Effector CD4-positive, alpha-beta T cell (primary cell): Measurements from ENCODE around the gene SOS1.
"Not testable (repeated sequence)": the region's sequence is repeated elsewhere in the genome, so short reads cannot be mapped to it uniquely, and the experiment has no call there.

Experiments used
- DNase-seq: peaks from one replicate; pipeline ENCODE4 v3.0.0-alpha.2; 2020

Gene SOS1

GRCh38 chr2:39099310-39099869, 21.5 kb downstream of the SOS1 start:
- no peak for DNase-seq

- DNase-seq: no peak
Observed at GRCh38 chr2:39095624-39096023, 25.2 kb downstream of the SOS1 start.

- DNase-seq: no peak
Observed at GRCh38 chr2:39094717-39095363, 26.0 kb downstream of the SOS1 start.

GRCh38 chr2:39093218-39093898, 27.5 kb downstream of the SOS1 start:
- DNase-seq: no peak

GRCh38 chr2:39091543-39091942, 29.3 kb downstream of the SOS1 start:
- DNase-seq: no peak

- DNase-seq: no peak
Observed at GRCh38 chr2:39091063-39091462, 29.8 kb downstream of the SOS1 start.

GRCh38 chr2:39080152-39080551, 40.7 kb downstream of the SOS1 start:
- DNase-seq: no peak

GRCh38 chr2:39069890-39070465, 50.9 kb downstream of the SOS1 start:
- DNase-seq: no peak

GRCh38 chr2:39069136-39069515, 51.7 kb downstream of the SOS1 start:
- DNase-seq: no peak

- DNase-seq: no peak
Observed at GRCh38 chr2:39068299-39069135, 52.3 kb downstream of the SOS1 start.

- no peak for DNase-seq
Observed at GRCh38 chr2:39065616-39066015, 55.2 kb downstream of the SOS1 start.

GRCh38 chr2:39062320-39062719, 58.5 kb downstream of the SOS1 start:
- no peak for DNase-seq

GRCh38 chr2:39061280-39061679, 59.6 kb downstream of the SOS1 start:
- DNase-seq: no peak

- no peak for DNase-seq
Observed at GRCh38 chr2:39059366-39059952, 61.4 kb downstream of the SOS1 start.

- no peak for DNase-seq
Observed at GRCh38 chr2:39058101-39058500, 62.8 kb downstream of the SOS1 start.

GRCh38 chr2:39052665-39053064, 68.2 kb downstream of the SOS1 start:
- not testable (repeated sequence) for DNase-seq

GRCh38 chr2:39050109-39050508, 70.7 kb downstream of the SOS1 start:
- no peak for DNase-seq

GRCh38 chr2:39039072-39039471, 81.8 kb downstream of the SOS1 start:
- no peak for DNase-seq

- DNase-seq: no peak
Observed at GRCh38 chr2:39033980-39034379, 86.9 kb downstream of the SOS1 start.

- no peak for DNase-seq
Observed at GRCh38 chr2:39027421-39027820, 93.4 kb downstream of the SOS1 start.

- DNase-seq: no peak
Observed at GRCh38 chr2:39024833-39025232, 96.0 kb downstream of the SOS1 start.

- no peak for DNase-seq
Observed at GRCh38 chr2:39023649-39024048, 97.2 kb downstream of the SOS1 start.
